NCI-H2196 treated with DMSO at 0.1 percent for 48 hours (cell line): ENCODE data around the gene NPBWR2.

Experiments
- DNase-seq: peaks from one replicate; lab custom pipeline; 2025; ENCODE audit not compliant: unreplicated experiment; lab: John Stamatoyannopoulos, UW

The NPBWR2 gene

DNA sequence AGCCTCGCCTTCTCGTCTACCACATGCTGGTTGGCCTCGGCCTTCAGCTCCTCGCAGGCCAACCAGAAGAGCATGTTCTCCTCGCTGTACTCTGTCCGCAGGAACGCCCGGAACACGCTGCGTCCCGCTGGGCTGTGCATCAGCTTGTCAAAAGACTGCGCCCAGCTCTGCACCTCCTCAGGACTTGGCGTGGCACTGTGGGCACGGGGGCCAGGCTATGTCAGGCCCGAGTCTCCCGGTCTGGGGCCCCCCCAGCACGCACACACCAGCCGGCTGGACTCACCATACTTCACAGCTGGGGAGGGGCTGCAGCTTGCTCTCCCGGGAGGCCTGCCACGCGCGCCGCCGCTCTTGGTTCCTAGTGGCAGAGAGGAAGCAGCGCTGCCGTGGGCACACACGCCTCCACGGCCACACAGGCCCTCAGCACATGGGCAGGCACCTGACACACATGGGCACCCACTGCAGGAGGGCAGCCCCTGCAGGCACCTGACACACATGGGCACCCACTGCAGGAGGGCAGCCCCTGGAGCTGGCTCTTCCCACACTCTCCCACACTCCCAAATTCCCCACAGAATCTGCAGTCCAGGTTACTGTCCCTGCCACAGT lies 33.1 kb downstream of the NPBWR2 start:
- no peak for DNase-seq

DNA sequence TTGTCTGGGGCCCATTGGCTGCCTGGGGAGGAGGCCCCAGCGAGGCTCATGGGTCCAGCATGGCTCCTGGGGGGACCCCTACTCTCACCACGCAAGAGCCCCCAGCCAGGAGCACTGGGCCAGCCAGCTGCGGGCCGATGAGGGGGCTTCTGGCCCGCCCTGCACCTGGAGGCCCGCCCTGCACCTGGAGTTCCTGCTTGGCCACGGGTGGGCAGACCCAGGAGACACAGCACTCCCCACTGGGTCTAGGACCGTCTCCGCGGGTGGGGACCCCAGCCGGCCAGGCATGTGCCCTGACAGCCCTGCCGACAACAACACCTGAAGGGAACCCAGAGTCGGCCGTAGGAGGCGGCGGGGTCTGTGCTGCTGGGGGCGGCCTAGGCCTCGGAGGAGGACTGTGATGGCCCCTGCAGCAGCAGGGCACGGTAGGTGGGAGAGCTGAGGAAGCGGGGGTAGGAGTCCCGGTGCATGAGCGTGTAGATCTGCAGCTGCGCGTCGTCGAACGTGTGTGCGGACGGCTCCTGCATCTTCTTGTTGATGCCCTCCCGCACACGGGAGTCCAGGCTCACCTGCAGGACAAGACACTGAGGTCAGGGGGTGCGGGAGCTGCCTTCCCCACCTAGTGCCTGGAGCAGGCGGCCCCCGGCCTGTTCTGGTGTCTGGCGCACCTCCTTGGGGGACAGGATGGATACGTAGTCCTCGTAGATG lies 33.7 kb downstream of the NPBWR2 start:
- DNase-seq, result no peak

DNA sequence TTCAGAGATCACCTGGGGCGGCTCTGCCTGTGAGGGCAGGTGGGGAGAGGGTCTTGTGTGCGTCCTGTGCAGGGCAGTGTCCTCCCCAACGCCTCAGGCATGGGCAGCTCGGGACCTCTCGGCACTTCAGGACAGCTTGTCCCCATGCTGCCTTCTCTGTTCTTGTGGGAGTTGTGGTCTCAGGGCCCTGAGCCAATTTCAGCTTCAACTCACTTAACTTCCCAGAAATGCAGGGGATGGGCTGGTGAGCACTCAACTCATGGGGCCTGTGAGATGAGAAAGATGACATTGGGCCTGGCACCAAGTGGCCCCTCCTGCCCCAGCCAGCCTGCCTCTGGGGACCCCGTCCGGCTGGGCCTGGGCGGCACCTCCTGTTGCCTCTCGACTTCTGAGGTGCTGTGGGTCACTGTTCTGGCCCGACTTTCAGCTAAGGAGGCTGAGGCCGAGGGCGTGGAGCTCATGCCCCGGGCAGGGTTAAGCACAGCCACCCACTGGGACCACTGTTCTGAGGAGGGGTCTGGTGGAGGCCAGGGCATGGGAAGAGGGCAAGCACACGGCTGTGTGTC lies 34.8 kb downstream of the NPBWR2 start:
- DNase-seq, result no peak

DNA sequence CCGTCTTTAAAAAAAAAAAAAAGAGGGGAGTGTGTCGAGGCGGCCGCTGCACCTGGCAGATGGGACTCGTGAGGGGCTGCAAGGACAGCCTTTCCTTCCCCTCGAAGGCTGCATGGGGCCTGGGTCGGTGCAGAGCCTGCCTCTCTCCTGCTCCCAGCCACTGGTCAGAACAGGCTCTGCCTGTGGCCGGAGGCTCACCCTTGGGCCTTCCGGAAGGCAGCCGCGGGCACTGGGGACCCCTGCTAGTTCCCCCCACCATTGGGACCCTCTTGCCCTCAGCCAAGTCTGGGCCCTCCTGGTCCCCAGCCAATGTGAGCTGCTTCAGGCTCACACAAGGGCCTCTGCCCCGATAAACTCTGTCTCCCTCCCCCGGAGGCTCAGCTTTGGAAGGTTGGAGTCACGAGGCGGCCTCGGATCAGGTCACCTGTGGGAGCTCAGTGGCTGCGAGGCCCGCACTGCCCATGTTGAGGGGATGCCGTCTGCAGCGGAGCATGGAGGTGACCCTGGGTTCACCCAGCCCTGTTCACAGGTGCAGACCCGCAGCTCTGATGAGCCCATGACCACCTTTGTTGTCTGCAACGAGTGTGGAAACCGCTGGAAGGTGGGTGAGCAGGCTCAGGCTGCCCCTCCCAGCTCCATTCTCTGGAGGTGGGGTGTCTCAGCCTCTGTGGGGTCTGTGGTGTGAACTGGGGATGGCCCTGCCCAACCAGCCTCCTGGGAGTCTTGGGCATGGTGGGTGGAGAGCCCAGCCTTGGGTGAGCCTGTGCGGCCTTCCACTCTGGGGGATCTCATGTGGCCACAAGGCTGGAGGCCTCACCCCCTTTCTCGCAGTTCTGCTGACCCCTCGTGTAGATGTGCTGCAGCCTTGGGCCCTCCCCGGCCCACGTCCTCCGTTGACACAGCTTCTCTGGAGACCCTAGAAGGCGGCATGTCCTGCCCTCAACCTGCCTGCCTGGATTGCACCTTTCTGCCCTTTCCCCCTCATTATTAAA lies 35.7 kb downstream of the NPBWR2 start:
- DNase-seq, result no peak

DNA sequence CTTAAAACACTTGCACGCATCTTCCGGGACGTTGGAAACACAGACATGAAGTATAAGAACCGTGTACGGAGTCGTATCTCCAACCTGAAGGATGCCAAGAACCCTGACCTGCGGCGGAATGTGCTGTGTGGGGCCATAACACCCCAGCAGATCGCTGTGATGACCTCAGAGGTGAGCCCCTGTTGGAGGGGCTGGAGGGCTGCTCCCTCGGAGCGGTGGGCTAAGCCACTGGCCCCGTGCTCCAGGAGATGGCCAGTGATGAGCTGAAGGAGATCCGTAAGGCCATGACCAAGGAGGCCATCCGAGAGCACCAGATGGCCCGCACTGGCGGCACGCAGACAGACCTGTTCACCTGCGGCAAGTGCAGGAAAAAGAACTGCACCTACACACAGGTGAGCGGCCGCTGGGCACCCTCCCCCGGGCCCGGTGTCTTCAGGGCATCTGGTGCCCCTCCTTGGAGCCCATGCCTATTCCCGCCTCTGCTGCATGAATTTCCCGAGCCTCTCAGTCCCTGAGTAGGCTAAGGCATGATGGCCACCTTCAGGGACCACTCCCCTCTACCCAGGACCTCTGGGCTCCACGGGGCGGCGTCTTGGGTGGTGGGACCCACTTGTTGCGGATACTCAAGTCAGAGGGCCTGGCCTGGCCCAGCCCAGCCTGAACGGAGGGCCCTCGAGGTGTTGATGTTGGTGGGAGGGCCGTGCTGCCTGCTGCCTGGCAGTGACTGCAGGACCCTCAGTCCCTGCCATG lies 36.9 kb downstream of the NPBWR2 start:
- no peak for DNase-seq

DNA sequence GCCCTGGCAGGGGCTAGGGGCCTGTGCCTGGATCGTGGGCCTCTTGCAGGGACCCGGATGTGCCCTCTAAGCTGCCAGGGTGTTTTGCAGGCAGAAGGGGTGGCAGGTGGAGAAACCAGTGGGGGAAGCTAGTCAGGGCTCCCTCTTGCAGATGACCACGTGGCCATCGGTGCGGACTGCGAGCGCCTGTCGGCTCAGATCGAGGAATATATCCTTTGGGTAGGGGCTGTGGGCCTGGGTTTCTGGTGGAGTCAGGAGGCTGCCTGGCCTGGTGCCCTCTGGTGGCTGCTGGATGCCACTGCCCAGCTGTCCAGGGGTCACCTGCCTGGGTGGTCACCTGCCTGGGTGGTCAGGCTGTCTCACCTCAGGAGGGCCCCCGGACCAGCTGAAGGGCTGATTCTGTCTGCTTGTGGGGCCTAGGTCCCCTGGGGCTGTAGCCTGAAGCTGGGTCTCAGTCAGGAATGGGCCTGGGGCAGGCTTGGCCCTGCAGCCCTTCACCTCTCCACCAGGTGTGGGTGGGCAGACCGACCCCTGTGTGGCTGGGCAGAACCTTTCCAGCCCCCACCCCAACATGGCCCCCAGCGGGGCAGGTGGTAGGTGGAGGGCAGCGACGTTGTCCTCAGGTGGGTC lies 37.6 kb downstream of the NPBWR2 start:
- DNase-seq, result no peak

DNA sequence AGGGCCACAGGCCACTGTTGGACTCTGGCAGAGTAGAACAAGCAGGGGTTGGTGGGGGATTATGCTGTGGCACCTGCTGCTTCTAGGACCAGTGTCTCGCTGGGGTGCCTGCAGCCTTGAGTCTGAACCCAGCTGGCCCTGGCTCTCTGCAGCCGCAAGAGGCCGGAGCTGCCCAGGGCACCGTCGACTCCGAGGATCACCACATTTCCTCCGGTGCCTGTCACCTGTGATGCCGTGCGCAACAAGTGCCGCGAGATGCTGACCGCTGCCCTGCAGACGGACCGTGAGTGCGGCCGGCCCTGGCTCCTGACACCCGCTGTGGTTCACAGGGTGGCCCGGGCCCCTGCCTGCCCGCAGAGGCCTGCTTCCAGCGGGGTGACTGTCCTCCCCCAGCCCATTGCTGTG lies 38.2 kb downstream of the NPBWR2 start:
- DNase-seq, result no peak

DNA sequence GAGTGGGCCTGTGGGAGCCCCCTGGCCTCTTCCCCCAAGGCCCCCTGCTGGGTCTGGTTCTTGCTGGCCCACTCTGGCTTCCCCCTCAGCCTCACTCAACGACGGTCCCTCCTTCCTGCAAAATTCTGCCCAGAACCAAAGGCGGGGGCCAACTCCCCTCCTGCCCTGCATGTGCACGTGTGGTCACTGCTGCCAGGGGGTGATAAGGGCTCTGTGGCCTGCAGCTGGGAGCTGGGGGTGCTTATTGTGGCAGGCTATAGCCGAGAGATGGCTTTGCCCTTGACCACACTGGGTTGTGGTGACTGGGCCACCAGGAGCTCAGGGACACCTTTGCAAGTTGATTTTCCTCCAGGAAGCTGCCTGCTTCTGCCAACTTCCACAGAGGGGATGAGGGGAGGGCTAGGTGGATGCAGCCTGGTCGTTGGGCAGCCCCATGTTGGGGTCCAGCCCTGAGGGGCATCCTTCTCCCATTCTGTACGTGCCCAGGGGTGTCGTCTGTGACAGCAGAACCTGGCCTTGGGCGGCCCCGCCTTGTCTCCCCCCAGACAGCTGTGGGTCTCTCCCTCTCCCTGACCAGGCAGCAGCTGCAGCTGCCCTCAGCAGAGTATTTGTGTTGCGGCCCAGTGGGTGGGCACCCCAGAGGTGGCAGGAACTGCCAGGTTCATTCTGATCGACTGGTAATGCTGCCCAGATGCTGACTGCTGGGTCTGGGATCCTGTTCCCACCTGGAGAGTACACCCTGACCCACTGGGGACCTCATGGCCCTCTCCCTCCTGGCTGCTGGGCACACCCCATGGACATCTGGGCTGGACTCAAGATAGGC lies 38.8 kb downstream of the NPBWR2 start:
- DNase-seq, result no peak

DNA sequence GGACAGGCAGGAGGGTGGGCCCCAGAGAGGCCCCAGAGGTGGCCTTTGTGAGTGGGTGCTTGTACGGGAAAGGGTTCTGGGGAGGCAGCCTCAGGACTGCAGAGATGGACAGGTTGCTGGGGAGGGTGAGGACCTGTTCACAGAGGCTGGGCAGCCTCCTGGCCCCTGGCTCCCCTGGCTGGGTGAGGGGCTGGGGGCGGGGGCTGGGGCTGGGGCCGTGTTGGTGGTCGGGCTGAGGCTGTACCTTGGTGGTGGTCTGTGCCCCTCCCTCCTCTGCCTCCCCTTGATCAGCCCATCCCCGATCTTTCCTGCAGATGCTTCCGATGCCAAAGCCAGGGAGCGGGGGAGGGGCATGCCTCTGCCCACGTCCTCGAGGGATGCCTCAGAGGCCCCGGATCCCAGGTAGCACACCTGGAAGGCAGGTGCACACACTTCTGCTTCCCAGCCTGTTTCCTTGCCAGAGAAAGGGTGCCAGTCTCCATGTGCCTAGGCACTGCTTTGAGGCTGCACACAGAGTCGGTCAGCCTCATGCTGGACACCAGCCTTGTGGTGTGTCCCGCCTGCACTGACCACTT lies 39.5 kb downstream of the NPBWR2 start:
- DNase-seq, result no peak

DNA sequence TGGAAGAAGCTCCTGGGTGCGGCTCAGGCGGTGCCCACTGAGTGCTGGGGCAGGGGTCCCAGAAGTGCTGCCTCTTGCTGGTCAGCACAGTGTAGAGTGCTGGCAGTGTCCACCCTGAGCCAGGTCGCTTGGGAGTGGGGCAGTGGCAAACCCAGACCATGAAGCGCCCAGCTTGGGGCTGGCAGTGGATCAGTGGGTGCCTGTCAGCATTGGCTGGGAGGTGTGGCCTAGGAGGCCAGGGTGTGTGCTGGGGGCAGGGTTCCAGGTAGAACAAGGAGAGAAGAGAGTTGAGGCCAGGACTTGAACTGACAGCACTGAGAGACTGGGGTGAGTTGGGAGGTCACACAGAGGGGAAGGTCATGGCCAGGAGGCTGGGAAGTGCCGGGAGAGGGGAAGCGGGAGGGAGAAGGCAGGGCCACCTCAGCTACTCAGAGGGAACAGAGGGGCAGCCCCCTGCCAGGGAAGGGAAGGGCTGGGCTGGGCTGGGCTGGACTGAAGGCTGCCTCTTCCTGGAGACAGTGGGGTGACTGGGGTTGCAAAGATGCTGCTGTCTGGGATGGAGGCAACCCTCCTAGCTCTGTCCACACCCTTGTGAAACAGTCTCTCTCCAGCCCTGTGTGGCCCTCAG lies 40.2 kb downstream of the NPBWR2 start:
- DNase-seq, result no peak

DNA sequence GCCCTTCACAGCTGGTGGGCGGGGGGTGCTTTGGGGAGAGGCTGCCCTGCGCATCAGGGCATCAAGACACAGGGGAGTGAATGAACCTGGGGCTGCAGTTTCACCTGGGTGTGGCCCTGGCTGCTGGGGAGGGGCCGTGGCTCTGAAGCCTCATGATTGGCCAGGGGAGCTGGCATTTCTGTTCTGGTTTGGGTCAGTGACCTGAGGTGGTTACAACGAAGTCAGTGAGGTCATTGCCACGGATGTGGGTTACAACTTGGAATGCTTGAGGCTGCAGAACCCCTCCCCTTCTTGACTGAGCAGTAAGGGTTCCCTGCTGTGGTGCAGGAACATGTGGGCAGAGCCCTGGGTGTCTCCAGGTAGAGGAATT lies 41.4 kb downstream of the NPBWR2 start:
- DNase-seq, result no peak

DNA sequence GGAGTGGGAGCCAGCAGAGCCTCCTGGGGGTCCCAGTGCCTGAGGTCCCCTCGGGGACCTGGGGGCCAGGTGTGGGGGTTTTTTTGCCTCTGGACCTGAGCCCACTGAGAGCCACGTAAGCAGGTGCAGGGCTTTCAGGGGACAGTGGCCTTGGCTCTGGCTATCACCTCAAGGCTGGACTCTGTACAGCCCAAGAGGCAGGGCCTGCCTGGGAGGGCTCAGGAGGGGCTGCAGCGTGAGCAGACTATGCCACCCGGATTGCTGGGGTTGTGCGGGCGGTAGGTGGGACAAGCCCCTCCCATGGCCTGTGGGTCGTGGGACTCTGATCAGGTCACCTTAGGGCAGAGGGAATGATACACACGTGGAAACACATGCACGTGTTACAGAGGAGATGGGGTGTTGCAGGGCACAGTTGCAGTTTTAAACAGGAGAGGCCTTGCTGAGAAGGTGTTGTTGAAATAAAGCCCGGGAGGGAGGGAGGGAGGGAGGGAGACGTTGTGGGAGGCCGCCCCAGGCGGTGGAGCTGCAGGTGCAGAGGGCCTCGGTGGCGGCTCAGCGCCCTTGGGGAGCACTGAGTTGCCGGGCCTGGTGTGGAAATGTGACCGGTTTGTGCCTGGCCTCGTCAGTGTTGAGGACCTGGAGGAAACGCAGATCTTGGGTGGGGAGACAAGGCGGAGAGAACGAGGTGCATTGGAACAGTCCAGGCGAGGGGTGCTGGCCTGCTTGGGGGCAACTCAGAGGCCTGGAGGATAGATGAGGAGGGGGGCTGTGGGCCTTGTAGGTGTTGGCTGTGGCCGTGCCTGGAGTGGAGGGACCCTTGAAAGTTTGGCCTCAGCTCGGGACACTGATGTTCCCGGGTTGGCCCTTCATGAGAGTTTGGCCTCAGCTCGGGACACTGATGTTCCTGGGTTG lies 42.0 kb downstream of the NPBWR2 start:
- DNase-seq, result no peak

DNA sequence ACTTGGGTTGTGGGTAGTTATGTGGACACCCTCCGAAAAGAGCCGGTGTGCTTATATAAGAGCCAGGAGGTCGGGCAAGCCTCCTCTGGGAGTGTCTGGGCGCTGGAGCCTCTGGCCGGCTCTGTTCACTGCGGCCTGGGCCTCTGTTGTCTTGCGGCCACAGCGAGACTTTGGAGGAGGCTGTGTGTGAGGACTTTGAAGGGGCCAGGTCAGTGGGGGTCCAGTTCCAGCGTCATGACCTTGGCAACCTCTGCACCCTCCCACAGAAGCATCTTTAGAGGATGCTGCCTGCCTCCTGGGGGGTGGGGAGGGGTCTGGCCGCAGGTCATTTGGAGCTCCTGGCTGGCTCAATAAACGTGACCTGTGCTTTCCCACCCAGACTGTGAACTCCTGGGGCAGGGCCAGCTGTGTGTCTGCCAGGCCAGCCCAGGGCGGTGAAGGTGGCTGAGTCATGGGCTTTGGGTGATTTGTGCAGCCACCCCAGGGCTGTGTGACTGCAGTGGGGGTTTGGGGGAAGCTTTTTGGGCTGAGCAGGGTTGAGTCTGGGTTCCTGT lies 43.1 kb downstream of the NPBWR2 start:
- no peak for DNase-seq

DNA sequence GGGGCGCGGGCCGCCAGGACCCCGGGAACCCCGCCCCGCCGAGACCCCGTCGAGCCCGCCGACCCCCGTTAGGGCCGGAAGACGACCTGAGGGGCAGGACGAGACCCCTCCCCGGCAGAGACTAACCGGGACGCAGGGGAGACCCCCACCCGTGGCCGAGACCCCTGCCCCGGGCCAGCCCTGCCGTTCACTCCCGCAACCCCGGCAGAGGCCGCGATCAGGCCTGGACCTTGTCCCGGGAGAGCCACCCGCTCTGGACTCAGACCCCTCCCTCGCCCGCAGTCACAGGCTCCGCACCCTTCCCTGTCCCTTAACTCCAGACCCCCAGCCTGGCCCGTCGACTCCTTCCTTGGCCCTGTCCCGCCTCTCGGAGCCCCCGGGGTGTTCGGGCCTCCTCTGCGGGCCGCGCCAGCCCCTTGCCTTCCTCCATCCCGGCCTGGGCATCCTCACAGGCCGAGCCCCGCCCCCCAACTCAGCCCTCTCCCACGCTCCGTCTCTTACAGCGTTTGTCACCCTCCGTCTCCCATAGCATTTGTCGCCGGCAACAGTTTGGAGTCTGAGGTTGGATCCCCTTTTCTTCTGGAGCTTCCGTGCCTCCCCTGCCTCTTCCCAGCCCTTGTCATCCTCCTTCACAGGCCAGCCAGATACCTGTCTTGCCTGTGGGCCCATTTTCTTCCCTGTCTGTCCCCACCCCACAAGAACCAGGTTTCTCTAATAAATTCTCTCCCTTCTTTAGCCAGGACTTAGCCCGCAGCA lies 43.8 kb downstream of the NPBWR2 start:
- DNase-seq, result no peak

DNA sequence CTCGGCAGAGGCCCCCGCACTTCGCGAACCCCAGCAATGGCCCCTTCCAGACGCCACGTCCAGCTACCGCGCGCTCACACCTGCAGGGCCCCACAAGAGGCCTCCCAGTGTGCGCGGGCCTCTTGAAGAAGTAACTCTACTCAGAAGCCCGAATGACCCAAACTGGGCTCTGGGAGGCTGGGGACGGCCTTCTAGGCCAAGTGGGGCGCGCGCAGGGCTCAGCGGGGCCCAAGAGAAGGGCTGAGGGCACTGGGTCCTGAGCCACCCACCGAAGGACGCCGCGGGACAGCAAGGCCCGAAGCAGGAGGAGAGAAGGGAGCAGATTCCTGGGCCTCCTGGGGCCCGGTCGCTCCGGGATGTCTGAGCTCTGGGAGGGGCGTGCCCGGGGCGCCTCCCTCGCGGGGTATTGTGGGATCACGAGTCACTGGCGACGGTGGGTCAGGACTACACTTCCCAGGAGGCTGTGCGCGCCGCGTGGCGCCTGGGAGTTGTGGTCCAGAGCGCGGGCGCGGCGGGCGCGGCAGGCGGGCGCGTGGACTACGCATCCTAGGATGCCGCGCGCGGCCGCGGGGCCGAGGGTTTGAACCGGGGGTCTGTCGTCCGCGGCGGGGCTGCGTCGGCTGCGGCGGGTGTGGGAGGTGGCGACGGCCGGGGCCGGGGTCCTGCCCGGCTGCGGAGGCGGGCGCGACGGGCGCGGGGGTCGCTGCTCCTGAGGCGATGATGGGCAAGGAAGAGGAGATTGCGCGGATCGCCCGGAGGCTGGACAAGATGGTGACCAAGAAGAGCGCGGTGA lies 44.6 kb downstream of the NPBWR2 start, which contains the start of gene TCEA2:
TCEA2 (plus strand) TSS at position 603 of the 793 bp plus-strand sequence; CDS start at position 718, 115 bp downstream.
- DNase-seq, result peak; percentile 91

DNA sequence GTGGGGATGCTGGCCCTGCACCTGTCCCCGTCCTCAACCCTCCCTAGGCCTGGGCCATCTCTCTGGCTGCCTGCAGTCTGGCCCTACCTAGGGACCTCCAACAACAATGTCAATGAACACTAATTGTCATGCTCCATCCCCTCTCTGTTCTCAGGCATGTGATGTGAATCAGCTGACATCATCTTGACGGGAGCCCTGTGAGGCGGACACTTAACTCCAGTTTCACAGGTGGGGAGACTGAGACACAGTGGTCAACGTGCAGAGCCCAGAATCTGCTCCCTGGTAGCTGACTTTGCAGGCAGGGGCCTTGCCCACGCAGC lies 45.1 kb downstream of the NPBWR2 start:
- DNase-seq, result no peak
